ENCODE measurements around the gene RBM44.
"Not testable (repeated sequence)": the region's sequence is repeated elsewhere in the genome, so short reads cannot be mapped to it uniquely, and the experiment has no call there.

The RBM44 gene

GRCh38 chr2:237858294-237859081, 59.9 kb downstream of the RBM44 start:
- peak; percentile 84 for DNase-seq (ENCODE audit: low spot score)

GRCh38 chr2:237859082-237859433, 60.5 kb downstream of the RBM44 start:
- no peak for DNase-seq (ENCODE audit: low spot score)

- no peak for DNase-seq (ENCODE audit: low spot score)
These were observed 61.1 kb downstream of the RBM44 start, which contains the start of gene RAMP1 for GRCh38 chr2:237859533-237860272. TSS of gene RAMP1 (plus strand) at chr2:237859623. CDS start at chr2:237859676, 53 bp downstream.

GRCh38 chr2:237860273-237860935, 61.8 kb downstream of the RBM44 start:
- DNase-seq (ENCODE audit: low spot score) = peak; percentile 40

- no peak for DNase-seq (ENCODE audit: low spot score)
These were observed 63.4 kb downstream of the RBM44 start for GRCh38 chr2:237861875-237862527.

- no peak for DNase-seq (ENCODE audit: low spot score)
These were observed 63.9 kb downstream of the RBM44 start for GRCh38 chr2:237862528-237862895.

- no peak for DNase-seq (ENCODE audit: low spot score)
These were observed 64.5 kb downstream of the RBM44 start for GRCh38 chr2:237863102-237863511.

GRCh38 chr2:237863689-237864443, 65.3 kb downstream of the RBM44 start:
- DNase-seq (ENCODE audit: low spot score) = no peak

GRCh38 chr2:237864444-237864931, 65.9 kb downstream of the RBM44 start:
- DNase-seq (ENCODE audit: low spot score) = no peak

GRCh38 chr2:237864940-237865622, 66.5 kb downstream of the RBM44 start:
- DNase-seq (ENCODE audit: low spot score) = no peak

GRCh38 chr2:237865623-237866041, 67.1 kb downstream of the RBM44 start:
- DNase-seq (ENCODE audit: low spot score) = no peak

GRCh38 chr2:237866101-237866621, 67.6 kb downstream of the RBM44 start:
- DNase-seq (ENCODE audit: low spot score) = no peak

GRCh38 chr2:237867465-237867864, 68.9 kb downstream of the RBM44 start:
- DNase-seq (ENCODE audit: low spot score) = no peak

- DNase-seq (ENCODE audit: low spot score) = not testable (repeated sequence)
These were observed 69.5 kb downstream of the RBM44 start for GRCh38 chr2:237868074-237868473.

- peak; percentile 40 for DNase-seq (ENCODE audit: low spot score)
These were observed 70.2 kb downstream of the RBM44 start for GRCh38 chr2:237868631-237869342.

GRCh38 chr2:237869343-237870102, 70.9 kb downstream of the RBM44 start:
- DNase-seq (ENCODE audit: low spot score) = no peak

GRCh38 chr2:237870126-237870525, 71.5 kb downstream of the RBM44 start:
- DNase-seq (ENCODE audit: low spot score) = no peak

- no peak for DNase-seq (ENCODE audit: low spot score)
These were observed 72.4 kb downstream of the RBM44 start for GRCh38 chr2:237870754-237871651.
